Cardiac muscle cell (in vitro differentiated cells and primary cell): Measurements from ENCODE around the gene HUS1. TPM values are rescaled to one million over a fixed set of nuclear protein-coding genes. Genes with fewer than 3 reads are reported as not detected.

Experiments
- DNase-seq, 2 donors: peaks; one replicate each; pipeline versions ENCODE4 v3.0.0 to v3.0.0-alpha.2; 2010 to 2017; ENCODE audit warnings: low read depth in 1 of 2, low spot score in 1 of 2
- H3K27ac ChIP-seq: fragments of 200-600 bp; sonication (generic); 2 replicates; pipeline ENCODE4 v1.5.1; 2016
- H3K27me3 ChIP-seq: fragments of 200-600 bp; sonication (generic); 2 replicates; pipeline ENCODE4 v1.6.0; 2016; ENCODE audit warnings: control low read depth
- H3K36me3 ChIP-seq: fragments of 200-600 bp; sonication (generic); 2 replicates; pipeline ENCODE4 v1.5.1; 2016; ENCODE audit warnings: control low read depth
- H3K4me1 ChIP-seq: fragments of 200-600 bp; sonication (generic); 2 replicates; pipeline ENCODE4 v1.8.1; 2017; ENCODE audit warnings: low read depth, mild to moderate bottlenecking, mixed run types
- H3K4me3 ChIP-seq: fragments of 200-600 bp; sonication (generic); 2 replicates; pipeline ENCODE4 v1.5.1; 2016; ENCODE audit warnings: mild to moderate bottlenecking
- H3K9me3 ChIP-seq: fragments of 200-600 bp; sonication (generic); 2 replicates; pipeline ENCODE4 v1.5.1; 2017; ENCODE audit warnings: low read depth, mild to moderate bottlenecking, control low read depth
- CTCF ChIP-seq: IDR thresholded peaks from 2 replicates; pipeline ENCODE4 v1.5.1; 2012; ENCODE audit warnings: low read depth, mild to moderate bottlenecking, low read length
- polyA plus RNA-seq: library from polyadenylated mRNA; unstranded; fragments of >200 nt; fragmentation: Nextera tagmentation; extraction: Ambion mirVana; gene quantifications from 2 replicates; pipeline ENCODE4 v1.2.1, GENCODE V29; 2016
- total RNA-seq: library from RNA; depleted of rRNA; stranded (reverse); fragments of >200 nt; gene quantifications from 2 replicates; pipeline ENCODE4 v1.2.3, GENCODE V29; 2016

HUS1 gene
- total and polyA plus RNA-seq, 2 experiments from 2014 or later: 19.6 to 37.4 TPM

- Histone ChIP-seq H3K9me3 (no peaks in the 10 kb centered on the region), H3K4me1 (peaks cover 6% of the 10 kb centered on the region), H3K36me3 (peaks cover 36% of the 10 kb centered on the region), H3K4me3 (peak overlapping the region; percentile 34), H3K27ac (peak overlapping the region; percentile 74), H3K27me3 (no peaks in the 10 kb centered on the region)
- no peak for TF ChIP-seq CTCF
- DNase-seq: no peak
Observed at GRCh38 chr7:47978790-47979144, 648 bp downstream of the HUS1 start.

- DNase-seq: no peak
- H3K27ac ChIP-seq: no peak overlapping the region
- H3K9me3 ChIP-seq: no peaks in the 10 kb centered on the region
- peaks cover 41% of the 10 kb centered on the region for H3K36me3 ChIP-seq
- peaks cover 5% of the 10 kb centered on the region for H3K4me1 ChIP-seq
- H3K4me3 ChIP-seq: no peak overlapping the region
- H3K27me3 ChIP-seq: no peaks in the 10 kb centered on the region
- no peak for TF ChIP-seq CTCF
Observed at GRCh38 chr7:47973739-47974138, 5.7 kb downstream of the HUS1 start.

GRCh38 chr7:47970761-47971160 lies 8.7 kb downstream of the HUS1 start:
- H3K27me3 ChIP-seq: no peaks in the 10 kb centered on the region
- peaks cover 31% of the 10 kb centered on the region for H3K36me3 ChIP-seq
- H3K27ac ChIP-seq: no peak overlapping the region
- no peak for TF ChIP-seq CTCF
- H3K9me3 ChIP-seq: no peaks in the 10 kb centered on the region
- H3K4me3 ChIP-seq: no peak overlapping the region
- H3K4me1 ChIP-seq: no peaks in the 10 kb centered on the region
- no peak for DNase-seq

- H3K36me3 ChIP-seq: peaks cover 27% of the 10 kb centered on the region
Observed at GRCh38 chr7:47968847-47969774, 10.3 kb downstream of the HUS1 start.

GRCh38 chr7:47967708-47968107 lies 11.7 kb downstream of the HUS1 start:
- Histone ChIP-seq H3K4me1 (no peaks in the 10 kb centered on the region), H3K27me3 (no peaks in the 10 kb centered on the region), H3K36me3 (peaks cover 33% of the 10 kb centered on the region), H3K27ac (no peak overlapping the region), H3K9me3 (no peaks in the 10 kb centered on the region), H3K4me3 (no peak overlapping the region)
- TF ChIP-seq CTCF: no peak
- no peak for DNase-seq

More at GRCh38 chr7:47968847-47969774, 10.3 kb downstream of the HUS1 start:
- peak; percentile 96 for TF ChIP-seq CTCF
- Histone ChIP-seq H3K27ac (no peak overlapping the region), H3K4me3 (no peak overlapping the region), H3K9me3 (no peaks in the 10 kb centered on the region), H3K4me1 (no peaks in the 10 kb centered on the region), H3K27me3 (no peaks in the 10 kb centered on the region)
- DNase-seq: peak; percentile 78 to 81
